GM19438 (cell line): ENCODE measurements around the gene RPS15A.

Experiments
- ATAC-seq: cut with Tn5 transposase; IDR thresholded peaks from one replicate; pipeline ENCODE4 v1.9.1; 2021; ENCODE audit warnings: low read depth; ENCODE audit not compliant: unreplicated experiment

The RPS15A gene

GRCh38 chr16:18789850-18790706 lies at the start of gene RPS15A:
Gene RPS15A, minus strand, starts transcription at chr16:18790334. Its CDS starts 1,221 bp downstream, at chr16:18789113.
- ATAC-seq: peak; percentile 78

DNA sequence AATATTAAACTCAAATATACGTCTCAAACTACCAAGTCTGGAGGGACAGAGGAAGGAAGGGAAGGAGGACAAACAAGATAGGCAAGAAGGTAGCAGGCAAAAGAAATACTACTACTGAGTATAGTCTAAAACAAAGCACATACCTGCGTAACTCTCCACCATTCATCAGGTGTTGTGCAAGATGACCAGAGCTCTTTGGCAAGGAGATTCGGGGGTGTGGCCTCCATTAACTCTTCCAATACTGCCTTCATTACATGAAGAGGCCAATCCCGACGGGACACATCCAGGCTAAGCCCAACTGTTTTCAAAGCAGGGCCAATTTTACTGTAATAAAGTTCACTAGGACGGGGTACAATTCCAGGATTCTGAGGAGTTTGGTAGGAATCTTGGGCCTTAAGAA lies 49.4 kb upstream of the RPS15A start:
- no peak for ATAC-seq

DNA sequence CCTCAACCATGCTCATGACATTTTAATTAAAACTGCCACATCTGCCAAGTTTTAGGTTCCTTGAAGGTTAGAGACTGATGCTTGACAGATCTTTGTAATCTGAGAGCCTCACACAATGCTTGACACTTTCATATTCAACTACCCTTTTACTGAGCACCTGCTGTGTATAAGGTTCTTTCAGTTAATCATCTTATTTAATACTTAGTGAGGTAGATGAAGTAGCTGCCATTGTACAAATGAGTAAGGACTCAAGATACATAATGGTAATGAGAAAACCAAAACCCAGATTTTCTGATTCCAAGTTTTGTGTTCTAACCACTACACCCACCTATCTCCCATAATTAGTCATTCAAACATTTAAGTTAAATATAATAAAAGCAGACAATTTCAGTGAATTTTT lies 46.6 kb upstream of the RPS15A start:
- ATAC-seq: no peak

- no peak for ATAC-seq
These were observed 44.7 kb upstream of the RPS15A start for GRCh38 chr16:18834864-18835263.

GRCh38 chr16:18833707-18834505 lies 43.8 kb upstream of the RPS15A start:
- no peak for ATAC-seq

- no peak for ATAC-seq
These were observed 42.5 kb upstream of the RPS15A start for GRCh38 chr16:18832613-18833012.

DNA sequence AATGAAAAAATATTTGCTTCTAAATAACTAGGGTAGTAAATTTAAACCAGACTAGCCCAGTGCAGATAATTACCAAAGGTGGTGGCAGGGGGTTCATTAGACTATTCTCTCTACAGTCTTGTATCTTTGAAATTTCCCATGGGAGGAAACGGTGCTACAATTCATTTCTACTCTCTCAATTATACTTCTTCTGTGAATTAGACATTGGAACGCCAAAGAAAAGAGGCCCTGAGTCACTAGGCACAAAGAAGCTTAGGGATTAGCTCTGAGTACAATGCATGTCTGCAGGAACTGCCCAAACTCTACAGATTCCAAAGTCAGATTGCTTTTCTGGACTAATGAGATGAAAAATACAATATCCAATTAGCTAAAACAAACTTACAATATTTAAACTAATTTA lies 41.9 kb upstream of the RPS15A start:
- no peak for ATAC-seq

GRCh38 chr16:18829251-18829650 lies 39.1 kb upstream of the RPS15A start:
- no peak for ATAC-seq

DNA sequence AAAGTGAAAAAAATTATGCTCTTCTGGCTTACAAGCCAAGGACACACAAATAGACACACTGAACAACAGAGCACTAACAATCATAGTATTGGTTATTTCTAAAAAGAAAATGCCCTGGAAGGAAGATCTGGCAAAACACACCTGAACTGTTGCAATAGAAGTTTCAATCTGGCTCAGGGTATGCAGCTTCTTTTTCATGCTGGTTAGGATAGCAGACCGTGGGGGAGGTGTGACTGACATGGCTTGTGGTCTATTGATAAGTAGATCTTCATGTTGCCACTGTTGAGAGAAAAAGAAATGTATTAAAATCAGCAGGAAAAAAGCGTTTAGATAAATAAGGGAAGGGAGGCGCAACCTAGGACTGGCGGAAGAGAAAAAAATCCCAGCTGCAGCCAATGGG lies 37.8 kb upstream of the RPS15A start:
- no peak for ATAC-seq

GRCh38 chr16:18816286-18816685 lies 26.2 kb upstream of the RPS15A start:
- no peak for ATAC-seq

DNA sequence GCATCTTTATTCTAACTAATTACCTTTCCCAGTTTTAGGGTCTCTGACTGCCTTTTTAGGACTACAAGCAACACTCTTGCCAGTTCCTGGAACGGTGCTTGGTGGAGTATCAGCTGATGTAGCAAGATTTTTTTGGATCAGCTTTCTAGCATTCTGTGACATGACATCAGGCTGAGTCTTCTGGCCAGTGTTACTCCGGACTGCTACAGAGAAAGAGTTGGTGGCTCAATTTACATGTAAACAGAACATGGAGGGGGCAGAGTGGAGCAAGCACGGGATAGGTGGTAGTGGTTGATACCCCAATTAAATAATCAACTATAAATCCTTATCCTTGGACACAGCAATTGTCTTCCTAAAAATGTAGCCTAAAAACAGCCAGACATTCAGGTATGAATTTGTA lies 21.8 kb upstream of the RPS15A start:
- ATAC-seq: no peak

DNA sequence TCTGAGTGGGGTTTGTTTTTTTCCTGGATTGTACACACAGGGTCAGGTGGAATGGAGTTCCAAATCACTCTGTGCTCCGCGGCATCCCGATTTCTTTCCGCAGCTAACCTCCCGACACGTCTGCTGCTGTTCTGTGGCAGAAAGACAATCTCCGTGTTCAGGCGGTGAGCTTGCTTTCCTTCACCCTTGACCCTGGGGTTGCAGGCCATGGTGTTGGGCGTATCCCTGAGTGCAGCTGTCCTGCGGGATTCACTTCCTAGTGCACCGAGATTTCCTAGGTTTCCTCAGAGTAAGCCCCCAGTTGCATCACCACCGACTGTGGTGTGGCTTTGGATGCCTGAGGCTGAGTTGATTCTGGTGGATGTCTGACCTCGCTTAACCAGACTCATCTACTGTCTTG lies 19.0 kb upstream of the RPS15A start:
- no peak for ATAC-seq

DNA sequence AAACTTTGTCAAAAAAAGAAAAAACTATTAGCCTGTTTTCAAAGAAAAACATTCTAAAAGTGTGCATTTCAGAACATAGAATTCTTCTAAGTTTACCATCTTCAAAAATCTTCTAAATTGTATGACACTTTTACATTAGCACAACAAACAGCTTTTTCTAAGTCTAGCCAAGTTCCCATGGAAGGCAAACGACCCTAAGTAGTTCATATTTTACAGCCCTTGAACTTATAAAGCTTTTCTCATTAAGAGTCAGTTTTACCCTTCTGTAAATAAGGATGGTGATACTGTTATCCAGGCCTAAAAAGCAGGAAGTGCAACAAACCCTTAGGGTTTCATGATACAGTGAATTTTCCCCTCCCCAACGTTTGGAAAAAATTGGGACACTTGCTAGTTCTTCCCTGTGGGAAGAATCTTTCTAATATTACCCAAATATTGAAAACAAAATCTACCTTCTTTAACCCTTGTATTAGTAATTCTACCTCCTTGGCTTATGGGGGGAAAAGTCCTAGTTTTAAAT lies 15.2 kb upstream of the RPS15A start:
- ATAC-seq: no peak

- no peak for ATAC-seq
These were observed 14.4 kb upstream of the RPS15A start for GRCh38 chr16:18804540-18804939.

DNA sequence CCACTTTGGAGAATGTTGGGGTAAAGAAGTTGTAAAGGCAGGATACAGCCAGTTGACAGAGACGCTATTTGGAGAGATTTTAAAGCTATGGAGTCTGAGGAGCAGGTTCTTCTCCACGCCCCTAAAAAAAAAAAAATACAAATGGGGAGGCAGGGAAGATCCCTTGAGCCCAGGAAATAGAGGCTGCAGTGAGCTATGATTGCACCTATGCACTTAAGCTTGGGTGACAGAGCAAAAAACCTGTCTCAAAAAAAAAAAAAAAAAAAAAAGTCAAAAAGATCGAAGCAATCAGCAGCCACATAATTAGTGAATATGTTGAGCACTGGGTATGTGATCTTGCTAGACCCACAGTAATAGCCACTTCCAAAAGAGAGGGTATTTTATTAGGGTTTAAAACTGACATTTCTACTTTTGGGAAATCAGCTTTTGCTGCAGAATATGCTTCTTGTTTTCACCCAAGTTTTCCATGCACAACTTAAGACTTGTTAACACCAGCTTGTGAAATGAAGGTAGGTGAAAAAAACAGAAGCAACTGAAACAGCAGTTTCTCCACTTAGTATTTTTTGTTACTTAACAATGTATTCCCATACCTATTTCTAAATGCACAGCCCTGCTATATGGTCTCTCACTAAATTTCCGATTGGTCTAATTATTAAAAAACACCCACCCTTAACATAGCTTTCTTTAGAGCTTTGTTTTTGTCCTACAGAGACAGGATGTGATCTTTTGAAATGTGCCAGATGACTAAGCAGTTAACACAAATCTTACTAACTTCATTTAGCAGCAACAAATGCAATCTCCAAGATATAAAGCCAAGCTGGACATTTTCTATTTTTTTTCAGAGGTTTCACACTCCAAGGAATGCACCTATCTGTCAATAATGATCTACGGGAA lies 13.7 kb upstream of the RPS15A start:
- ATAC-seq: no peak

DNA sequence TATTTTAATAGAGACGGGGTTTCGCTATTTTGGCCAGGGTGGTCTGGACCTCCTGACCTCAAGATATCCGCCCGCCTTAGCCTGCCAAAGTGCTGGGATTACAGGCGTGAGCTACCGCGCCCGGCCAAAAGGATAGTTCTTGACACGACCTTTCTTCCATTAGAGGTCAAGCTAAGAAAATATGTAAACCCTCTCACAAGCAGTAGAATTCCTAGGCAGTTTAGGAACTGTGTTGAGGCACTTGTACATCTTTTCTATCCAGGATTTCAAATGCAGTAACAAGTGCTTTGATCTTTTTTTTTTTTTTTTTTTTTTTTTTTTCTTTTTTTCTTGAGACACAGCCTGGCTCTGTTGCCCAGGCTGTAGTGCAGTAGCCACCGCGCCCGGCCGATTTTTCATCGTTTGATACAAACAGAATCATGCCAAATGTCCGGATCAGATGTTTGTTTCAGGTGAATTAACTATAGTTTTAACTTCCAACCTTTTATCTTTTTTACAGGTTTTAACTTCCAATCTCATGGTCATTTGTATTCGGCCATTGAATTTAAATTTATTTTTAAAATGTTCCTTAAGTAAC lies 12.7 kb upstream of the RPS15A start:
- ATAC-seq: no peak

- ATAC-seq: peak; percentile 93
These were observed 11.2 kb upstream of the RPS15A start, which contains the start of gene ARL6IP1 for GRCh38 chr16:18801145-18801972. Gene ARL6IP1, minus strand, starts transcription at chr16:18801549. Its CDS starts 83 bp downstream, at chr16:18801466.

- ATAC-seq: no peak
These were observed 10.6 kb upstream of the RPS15A start for GRCh38 chr16:18800775-18801144.

- ATAC-seq: no peak
These were observed 10.2 kb upstream of the RPS15A start for GRCh38 chr16:18800293-18800692.
